ENCODE results near the gene AFMID.
"Not testable (repeated sequence)": the region's sequence is repeated elsewhere in the genome, so short reads cannot be mapped to it uniquely, and the experiment has no call there.

Gene AFMID

GRCh38 chr17:78224231-78225087, 37.3 kb downstream of the AFMID start:
- no peak for DNase-seq

DNA sequence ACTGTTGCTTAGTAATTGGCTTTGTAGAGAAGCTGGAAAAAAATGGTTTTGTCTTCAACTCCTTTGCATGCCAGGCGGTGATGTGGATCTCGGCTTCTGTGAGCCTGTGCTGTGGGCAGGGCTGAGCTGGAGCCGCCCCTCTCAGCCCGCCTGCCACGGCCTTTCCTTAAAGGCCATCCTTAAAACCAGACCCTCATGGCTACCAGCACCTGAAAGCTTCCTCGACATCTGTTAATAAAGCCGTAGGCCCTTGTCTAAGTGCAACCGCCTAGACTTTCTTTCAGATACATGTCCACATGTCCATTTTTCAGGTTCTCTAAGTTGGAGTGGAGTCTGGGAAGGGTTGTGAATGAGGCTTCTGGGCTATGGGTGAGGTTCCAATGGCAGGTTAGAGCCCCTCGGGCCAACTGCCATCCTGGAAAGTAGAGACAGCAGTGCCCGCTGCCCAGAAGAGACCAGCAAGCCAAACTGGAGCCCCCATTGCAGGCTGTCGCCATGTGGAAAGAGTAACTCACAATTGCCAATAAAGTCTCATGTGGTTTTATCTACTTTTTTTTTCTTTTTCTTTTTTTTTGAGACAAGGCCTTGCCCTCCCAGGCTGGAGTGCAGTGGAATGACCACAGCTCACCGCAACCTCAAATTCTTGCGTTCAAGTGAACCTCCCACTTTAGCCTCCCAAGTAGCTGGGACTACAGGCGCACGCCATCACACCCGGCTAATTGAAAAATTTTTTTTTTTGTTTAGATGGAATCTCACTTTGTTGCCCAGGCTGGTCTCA, 38.1 kb downstream of the AFMID start:
- DNase-seq, result no peak

DNA sequence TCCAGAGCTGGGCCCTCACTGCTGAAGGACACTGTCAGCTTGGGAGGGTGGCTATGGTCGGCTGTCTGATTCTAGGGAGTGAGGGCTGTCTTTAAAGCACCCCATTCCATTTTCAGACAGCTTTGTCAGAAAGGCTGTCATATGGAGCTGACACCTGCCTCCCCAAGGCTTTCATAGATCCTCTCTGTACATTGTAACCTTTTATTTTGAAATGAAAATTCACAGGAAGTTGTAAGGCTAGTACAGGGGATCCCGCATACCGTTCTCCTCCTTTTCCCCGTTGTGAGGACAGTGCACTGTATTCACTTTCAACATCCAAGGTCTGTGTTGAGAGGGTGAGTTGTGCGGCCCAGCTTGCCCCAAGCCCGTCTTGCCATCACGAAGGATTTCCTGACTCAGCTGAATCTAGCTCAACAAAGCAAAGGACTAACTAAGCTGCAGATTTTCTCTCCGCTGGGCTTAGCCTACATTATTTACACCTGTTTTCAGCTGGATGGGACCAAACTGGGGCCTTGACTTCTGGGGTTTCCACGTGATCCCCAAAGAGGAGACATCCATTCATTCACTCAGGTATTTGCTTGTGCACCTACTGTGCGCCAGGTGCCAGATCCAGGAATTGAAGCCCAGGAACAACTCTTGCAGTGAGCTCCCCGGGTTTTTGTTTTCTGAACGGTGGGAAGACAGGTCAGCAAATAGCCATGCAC, 39.0 kb downstream of the AFMID start:
- DNase-seq, result no peak

- DNase-seq, result no peak
Measured at GRCh38 chr17:78226759-78227454, 39.7 kb downstream of the AFMID start.

GRCh38 chr17:78227455-78227916, 40.3 kb downstream of the AFMID start:
- DNase-seq, result no peak

DNA sequence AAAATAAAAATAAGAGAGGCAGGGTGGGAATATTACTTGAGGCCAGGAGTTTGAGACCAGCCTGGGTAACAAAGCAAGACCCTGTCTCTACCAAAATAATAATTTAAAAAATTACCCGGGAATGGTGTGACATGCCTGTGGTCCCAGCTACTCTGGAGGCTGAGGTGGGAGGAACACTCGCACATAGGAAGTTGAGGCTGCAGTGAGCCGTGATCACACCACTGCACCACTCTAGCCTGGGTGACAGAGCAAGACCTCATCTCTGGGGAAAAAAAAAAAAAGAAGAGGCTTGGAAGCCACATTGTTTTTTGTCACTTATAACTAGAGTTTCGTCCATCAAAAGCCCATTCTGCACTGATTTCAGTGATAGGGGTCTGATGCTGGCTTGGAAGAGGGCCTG, 41.0 kb downstream of the AFMID start:
- DNase-seq, result no peak

GRCh38 chr17:78230252-78230962, 43.2 kb downstream of the AFMID start:
- no peak for DNase-seq

- DNase-seq, result no peak
Measured at GRCh38 chr17:78230996-78231935, 44.1 kb downstream of the AFMID start, which contains the start of gene TMEM235. TSS of gene TMEM235 (plus strand) at chr17:78231631. CDS start at chr17:78232024, 393 bp downstream.

DNA sequence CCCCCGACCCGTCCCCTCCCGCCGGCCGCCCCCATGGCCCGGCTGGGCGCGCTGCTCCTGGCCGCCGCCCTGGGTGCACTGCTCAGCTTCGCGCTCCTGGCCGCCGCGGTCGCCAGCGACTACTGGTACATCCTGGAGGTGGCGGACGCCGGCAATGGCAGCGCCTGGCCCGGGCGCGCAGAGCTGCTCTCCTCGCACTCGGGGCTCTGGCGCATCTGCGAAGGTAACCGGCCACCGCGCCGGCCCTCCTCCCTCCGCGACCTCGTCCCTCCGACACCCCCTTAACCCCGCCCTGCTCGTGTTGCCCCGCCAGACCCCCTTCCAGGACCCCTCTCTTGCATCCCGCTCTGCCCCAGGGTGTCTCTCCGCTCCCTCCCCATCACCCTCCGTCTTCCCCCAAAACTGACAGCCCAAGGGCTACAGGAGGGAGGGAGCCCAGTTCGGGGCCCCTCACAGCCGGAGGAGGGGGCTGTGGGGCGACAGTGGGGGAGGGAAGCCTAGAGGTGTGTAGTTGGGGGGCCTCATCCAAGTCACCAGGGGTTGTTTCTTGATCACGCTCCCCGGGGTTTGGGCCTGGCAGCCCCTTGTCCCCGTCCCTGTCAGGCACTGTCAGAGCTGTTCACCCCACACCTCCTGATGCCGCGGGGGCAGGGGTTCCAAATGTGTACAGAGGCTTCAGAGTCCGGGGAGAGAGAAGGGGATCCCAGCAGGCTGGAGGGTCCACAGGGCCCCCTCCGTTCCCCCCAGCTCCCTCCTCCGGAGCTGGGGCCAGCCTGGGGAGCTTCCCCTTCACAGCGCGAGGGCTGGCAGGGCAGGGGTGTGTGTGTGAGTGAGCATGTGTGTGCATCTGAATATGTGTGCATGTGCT, 45.1 kb downstream of the AFMID start:
- no peak for DNase-seq

- DNase-seq, result no peak
Measured at GRCh38 chr17:78232859-78233173, 45.7 kb downstream of the AFMID start.

- no peak for DNase-seq
Measured at GRCh38 chr17:78233678-78234077, 46.5 kb downstream of the AFMID start.

DNA sequence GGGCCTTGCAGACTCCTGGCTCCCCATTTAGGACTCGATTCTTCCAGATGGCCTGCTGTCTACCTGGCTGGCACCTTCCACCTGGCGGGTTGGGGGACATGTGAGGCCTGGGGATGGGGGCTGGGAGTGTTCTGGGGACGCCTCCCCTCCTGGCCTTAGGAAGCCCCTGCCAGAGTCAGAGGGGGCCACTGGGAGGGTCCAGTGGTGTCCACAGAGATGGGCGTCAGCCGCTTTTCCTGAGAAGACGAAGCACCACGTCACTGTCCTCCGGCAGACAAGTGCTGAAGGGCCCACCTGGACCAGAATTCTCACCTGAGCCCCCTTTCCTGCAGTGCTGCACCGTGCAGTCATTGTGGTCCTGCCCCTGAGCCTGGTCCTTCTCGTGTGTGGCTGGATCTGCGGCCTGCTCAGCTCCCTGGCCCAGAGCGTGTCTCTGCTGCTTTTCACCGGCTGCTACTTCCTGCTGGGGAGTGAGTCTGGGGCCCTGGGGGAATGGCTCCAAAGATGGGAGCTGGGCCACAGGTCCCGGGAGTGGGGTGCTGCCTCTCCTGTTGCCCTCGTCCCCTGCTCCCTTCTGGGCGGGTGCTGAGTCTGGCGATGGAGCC, 47.2 kb downstream of the AFMID start:
- no peak for DNase-seq

DNA sequence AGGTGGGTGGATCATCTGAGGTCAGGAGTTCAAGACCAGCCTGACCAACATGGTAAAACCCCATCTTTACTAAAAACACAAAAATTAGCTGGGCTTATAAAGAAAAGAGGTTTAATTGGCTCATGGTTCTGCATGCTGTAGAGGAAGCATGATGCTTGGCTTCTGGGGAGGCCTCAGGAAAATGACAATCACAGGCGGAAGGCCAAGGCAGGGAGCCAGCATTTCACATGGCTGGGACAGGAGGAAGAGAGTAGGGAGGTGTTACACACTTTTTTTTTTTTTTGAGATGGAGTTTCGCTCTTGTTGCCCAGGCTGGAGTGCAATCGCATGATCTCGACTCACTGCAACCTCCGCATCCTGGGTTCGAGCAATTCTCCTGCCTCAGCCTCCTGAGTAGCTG, 47.9 kb downstream of the AFMID start:
- DNase-seq, result not testable (repeated sequence)

DNA sequence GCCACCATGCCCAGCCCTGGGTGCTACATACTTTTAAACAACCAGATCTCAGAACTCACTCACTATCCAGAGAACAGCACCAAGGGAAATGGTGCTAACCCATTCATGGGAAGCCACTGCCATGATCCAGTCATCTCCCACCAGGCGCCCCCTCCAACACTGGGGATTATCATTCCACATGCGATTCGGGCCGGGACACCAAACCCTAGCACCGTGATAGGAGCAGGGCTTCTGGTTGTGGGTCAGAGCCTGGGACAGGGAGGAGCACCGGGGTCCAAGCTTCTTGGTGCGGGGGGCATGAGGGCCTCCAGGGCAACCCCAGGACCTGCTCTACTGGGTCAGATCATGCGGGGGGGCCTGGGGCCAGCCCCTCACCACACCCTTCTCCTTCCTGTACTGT, 48.7 kb downstream of the AFMID start:
- DNase-seq, result no peak

DNA sequence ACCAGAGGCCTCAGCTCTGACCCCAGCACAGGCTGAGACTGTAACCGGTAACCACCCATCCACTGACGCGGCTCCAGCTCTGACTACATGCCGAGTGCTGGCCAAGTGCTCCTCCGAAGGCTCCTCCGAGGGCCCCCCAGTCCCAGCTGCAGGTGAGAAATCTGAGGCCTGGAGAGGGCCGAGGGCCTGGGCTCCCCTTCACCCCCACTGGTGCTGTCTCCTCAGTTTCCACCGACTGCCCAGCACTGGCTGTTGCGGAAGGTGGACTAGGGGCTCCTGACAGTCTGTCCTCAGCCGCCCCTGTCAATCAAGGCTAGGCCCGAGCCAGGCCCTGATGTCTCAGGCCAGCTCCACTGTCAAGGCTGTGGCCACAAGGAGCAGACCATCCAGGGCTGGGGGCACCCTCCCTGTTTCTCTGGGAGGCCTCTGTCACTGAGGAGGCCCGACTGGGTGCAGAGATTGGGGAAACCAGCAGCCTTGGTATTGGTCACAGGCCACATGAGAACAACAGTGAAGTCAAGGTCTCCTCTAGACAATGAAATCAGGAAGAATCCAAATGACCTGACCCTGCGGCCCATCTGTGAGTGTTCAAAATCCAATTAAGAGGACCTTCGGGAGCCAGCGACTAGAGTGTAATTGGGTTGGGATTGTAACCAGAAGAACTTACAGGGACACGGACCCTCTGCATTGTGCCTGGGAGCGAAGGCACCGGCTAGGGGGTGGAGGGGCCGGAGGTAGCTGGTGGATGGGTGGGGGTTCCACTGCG, 49.4 kb downstream of the AFMID start:
- DNase-seq, result no peak

DNA sequence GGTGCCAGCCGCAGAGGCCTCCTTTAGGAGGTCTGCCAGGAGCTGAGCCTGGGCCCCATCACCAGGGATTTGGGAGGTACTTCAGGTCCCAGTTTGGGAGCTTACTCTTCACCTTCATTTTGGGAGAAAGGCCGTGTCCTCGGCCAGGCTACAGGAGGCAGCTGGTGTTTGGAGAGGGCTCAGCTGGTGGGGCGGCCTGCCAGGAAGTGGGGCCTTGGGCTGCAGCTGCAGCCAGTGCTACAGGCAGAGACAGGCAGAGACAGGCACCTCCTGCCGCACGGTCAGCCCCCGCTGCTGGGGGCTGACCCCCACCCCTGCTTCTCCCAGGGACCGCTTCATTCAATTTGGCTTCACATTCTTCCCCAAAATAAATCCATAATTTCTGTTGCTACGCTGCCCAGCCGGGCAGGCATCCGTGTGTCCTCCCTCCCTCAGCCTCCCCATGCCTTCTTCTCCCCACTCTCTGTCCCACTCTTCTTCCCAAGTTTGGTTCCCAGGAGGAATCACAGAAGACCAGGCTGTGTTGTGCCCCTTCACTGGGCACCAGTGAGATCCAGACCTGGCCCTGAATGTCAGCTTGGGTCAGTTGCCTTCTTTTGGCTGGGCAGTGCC, 50.3 kb downstream of the AFMID start:
- no peak for DNase-seq

GRCh38 chr17:78238823-78239488, 51.8 kb downstream of the AFMID start:
- DNase-seq, result no peak

GRCh38 chr17:78239489-78239931, 52.3 kb downstream of the AFMID start:
- DNase-seq, result no peak

All from activated CD4-positive, alpha-beta T cell treated with anti-CD3 and anti-CD28 coated beads, Interleukin-10, Interleukin-2, amounts not matched to agents 100 ng/mL and 50 ng/mL, durations not matched to agents 16 hours and 8 hours (primary cell).